22Rv1 (cell line): ENCODE measurements around the gene HERC3.

Experiments
- H3K27ac ChIP-seq: fragments of 450-650 bp; 2 replicates; pipeline ENCODE4 v1.5.1; 2017
- ZFX ChIP-seq: fragments of 450-650 bp; IDR thresholded peaks from 2 replicates; pipeline ENCODE4 v1.6.1; 2017; ENCODE audit warnings: antibody characterized with exemption, borderline replicate concordance
- TF ChIP-seq, protein P1 (sequence below): fragments of 450-650 bp; IDR thresholded peaks from 2 replicates; pipeline ENCODE4 v1.5.1; 2017; ENCODE audit warnings: mild to moderate bottlenecking

The HERC3 gene

GRCh38 chr4:88718098-88718497 lies 125.8 kb downstream of the HERC3 start:
- TF ChIP-seq, protein P1, sequence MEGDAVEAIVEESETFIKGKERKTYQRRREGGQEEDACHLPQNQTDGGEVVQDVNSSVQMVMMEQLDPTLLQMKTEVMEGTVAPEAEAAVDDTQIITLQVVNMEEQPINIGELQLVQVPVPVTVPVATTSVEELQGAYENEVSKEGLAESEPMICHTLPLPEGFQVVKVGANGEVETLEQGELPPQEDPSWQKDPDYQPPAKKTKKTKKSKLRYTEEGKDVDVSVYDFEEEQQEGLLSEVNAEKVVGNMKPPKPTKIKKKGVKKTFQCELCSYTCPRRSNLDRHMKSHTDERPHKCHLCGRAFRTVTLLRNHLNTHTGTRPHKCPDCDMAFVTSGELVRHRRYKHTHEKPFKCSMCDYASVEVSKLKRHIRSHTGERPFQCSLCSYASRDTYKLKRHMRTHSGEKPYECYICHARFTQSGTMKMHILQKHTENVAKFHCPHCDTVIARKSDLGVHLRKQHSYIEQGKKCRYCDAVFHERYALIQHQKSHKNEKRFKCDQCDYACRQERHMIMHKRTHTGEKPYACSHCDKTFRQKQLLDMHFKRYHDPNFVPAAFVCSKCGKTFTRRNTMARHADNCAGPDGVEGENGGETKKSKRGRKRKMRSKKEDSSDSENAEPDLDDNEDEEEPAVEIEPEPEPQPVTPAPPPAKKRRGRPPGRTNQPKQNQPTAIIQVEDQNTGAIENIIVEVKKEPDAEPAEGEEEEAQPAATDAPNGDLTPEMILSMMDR: no peak
- TF ChIP-seq ZFX: no peak
- H3K27ac ChIP-seq: no peak overlapping the region

GRCh38 chr4:88719381-88719780 lies 127.1 kb downstream of the HERC3 start:
- H3K27ac ChIP-seq: no peak overlapping the region
- no peak for TF ChIP-seq ZFX
- TF ChIP-seq, protein P1: no peak

DNA sequence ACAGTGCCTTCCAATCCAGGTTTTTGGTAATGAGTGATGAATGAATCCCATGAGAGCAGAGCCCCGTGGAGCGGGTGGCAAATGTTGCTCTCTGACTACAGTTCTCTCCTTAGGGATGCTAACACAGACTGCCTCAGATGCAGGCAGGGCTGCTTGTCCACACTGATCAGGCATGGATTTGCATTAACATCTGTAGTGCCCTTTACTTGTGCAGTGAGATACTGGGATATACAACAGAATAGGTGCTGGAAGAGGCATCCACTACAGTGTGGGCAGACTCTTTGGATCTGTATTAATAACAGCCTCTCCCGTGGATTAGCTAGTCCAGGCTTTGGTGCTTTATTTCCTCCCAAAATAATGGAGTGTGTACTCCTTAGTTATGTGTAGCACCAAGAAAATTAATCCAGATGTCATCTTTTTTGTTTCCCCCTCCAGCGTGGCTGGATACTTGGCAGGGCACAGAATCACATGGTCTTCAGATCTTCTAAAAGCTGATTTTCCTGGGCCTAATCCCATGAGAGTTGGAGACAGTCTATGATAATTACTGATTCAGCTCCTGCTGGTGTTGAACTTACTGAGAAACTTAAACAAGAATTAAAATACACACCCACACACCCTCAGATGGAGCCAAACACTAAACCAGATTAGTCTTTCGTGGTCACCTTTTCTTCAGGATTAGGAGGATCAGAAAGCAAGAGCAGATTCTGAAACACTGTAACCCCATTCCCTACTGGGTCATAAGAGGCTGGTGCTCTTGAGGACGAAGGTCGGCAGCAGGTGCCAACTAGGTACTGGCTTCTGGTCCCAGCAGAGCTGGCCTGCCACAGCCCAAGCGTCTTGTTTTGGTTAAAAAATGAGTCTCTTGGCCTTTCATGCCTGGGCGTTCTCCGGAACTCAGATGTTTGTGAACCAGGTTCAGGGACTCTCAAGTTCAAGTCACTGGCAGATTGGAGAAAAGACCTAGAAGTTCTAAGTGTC lies 128.5 kb downstream of the HERC3 start:
- no peak for TF ChIP-seq ZFX
- TF ChIP-seq, protein P1: no peak

DNA sequence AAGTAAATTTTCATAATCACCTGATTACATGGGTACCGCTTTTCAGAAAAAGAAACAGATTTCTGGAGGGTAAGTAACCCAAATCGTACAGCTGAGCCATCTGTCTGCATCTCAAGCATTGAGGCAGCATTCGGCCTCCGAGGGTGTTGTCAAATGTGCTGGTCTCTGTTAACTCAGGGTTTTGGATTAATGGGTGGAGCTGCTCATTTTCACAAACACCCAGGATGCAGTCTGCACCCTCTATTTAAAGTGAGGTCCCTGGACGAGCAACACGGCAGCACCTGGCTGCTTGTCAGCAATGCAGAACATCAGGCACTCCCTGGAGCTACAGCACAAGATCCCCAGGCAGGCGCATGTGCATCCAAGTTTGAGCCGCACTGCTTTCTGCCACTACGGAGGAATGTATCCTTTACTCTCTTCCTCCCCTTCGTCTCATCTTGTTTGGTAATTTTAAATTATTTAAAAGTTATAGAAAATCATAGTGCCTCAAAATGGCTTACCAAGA lies 130.0 kb downstream of the HERC3 start:
- H3K27ac ChIP-seq: no peak overlapping the region
- no peak for TF ChIP-seq ZFX
- TF ChIP-seq, protein P1: no peak

More for the DNA sequence above, 128.5 kb downstream of the HERC3 start:
- H3K27ac ChIP-seq: no peak overlapping the region

DNA sequence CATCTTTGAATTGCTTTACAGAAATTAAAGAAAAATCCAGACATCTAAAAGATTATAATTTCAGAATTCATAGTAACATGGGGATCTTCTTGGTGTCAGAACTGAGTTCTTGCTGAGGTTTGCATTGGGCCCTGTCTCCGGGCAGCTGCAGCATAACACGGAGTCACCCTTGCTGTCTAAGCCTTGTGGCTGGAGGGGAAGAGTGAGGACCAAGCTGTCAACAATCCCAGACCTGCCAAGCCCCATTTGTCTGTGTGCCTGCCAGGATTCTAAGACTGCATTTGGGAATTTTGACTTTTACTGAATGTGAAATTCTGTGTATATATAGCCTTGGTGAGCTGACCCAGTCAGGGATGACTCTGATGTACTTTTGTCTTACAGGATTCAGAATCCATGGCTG lies 130.5 kb downstream of the HERC3 start:
- TF ChIP-seq, protein P1: no peak
- TF ChIP-seq ZFX: no peak
- H3K27ac ChIP-seq: no peak overlapping the region

DNA sequence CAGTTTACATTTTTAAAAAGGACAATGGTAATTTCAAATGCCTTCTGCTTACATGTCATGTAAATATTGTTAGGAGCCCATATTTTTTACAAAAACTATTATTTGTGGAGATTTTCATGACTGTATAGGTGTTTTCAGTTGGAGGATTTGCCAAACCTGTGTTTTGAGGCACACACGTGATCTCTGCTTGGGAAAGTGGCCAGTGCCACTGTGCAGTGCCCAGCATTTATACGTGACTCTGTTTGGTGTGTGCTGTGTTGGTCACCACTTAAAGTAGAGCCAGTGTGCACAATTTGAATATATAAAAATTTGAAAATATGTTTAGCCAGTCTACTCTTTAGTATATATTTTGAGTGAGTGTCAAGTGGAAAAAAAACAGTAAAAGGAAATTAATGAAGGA lies 132.1 kb downstream of the HERC3 start:
- H3K27ac ChIP-seq: no peak overlapping the region
- TF ChIP-seq ZFX: no peak
- TF ChIP-seq, protein P1: no peak

DNA sequence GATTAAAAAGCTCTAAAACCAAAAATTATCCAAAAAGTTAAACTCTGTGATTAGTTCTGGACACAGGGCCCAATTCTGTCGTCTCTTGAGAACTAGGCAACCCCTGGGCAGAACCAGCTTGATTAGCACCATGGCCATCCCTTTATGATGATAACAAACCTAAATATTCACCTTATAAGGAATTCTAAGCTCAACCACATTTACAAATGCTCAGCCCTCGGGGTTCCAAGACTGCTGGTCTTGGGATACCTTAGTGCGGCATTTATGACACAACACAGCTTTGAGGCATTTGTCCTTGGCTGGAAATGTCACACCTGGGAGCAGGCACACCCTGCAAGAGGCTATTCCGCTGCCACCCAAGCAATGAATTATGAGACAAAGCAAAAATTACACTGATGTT lies 132.9 kb downstream of the HERC3 start:
- no peak for TF ChIP-seq ZFX
- TF ChIP-seq, protein P1: no peak
- no peak overlapping the region for H3K27ac ChIP-seq
